Stimulated activated CD8-positive, alpha-beta memory T cell treated with anti-CD3 and anti-CD28 coated beads, Interleukin-12 subunit alpha, Interleukin-12 subunit beta, amount 100 ng/mL, for 4 hours (primary cell): ENCODE data around the gene BPIFB6.

ENCODE experiments used
- DNase-seq: peaks from one replicate; pipeline ENCODE4 v3.0.0-alpha.2; 2020; ENCODE audit warnings: low read depth

BPIFB6 gene

GRCh38 chr20:33002087-33002808 is 29.2 kb upstream of the BPIFB6 start:
- no peak for DNase-seq

GRCh38 chr20:33004141-33004751 is 27.2 kb upstream of the BPIFB6 start, which contains the start of gene SUN5:
SUN5 (minus strand) TSS chr20:33004433; CDS start chr20:33004340, 93 bp downstream.
- DNase-seq = no peak

GRCh38 chr20:33005132-33005566 is 26.3 kb upstream of the BPIFB6 start:
- DNase-seq = no peak

- no peak for DNase-seq
These were observed 25.3 kb upstream of the BPIFB6 start for GRCh38 chr20:33005908-33006775.

GRCh38 chr20:33006776-33007375 is 24.6 kb upstream of the BPIFB6 start:
- no peak for DNase-seq

GRCh38 chr20:33007376-33008335 is 23.8 kb upstream of the BPIFB6 start, which contains the start of gene BPIFB2:
BPIFB2 (plus strand) TSS chr20:33007704; CDS start chr20:33008575, 871 bp downstream.
- DNase-seq = no peak

- no peak for DNase-seq
These were observed 22.9 kb upstream of the BPIFB6 start for GRCh38 chr20:33008336-33009213.

- no peak for DNase-seq
These were observed 22.0 kb upstream of the BPIFB6 start for GRCh38 chr20:33009214-33010132.

- no peak for DNase-seq
These were observed 21.3 kb upstream of the BPIFB6 start for GRCh38 chr20:33010133-33010504.

- DNase-seq = no peak
These were observed 20.6 kb upstream of the BPIFB6 start for GRCh38 chr20:33010674-33011449.

- no peak for DNase-seq
These were observed 18.9 kb upstream of the BPIFB6 start for GRCh38 chr20:33012327-33013189.

GRCh38 chr20:33013701-33014326 is 17.6 kb upstream of the BPIFB6 start:
- DNase-seq = no peak

GRCh38 chr20:33014336-33015113 is 16.9 kb upstream of the BPIFB6 start:
- DNase-seq = no peak

- DNase-seq = no peak
These were observed 16.3 kb upstream of the BPIFB6 start for GRCh38 chr20:33015114-33015484.

- no peak for DNase-seq
These were observed 15.5 kb upstream of the BPIFB6 start for GRCh38 chr20:33015700-33016580.
